GM23338 (cell line): ENCODE results near the gene ADGRD1.

Experiments used
- CREB1 ChIP-seq: fragments of 250-450 bp; sonication (Bioruptor Pico); IDR thresholded peaks from 2 replicates; pipeline ENCODE4 v1.5.0; 2020; ENCODE audit warnings: low read depth, mild to moderate bottlenecking, moderate library complexity
- CTCF ChIP-seq, 2 experiments: fragments of 200-600 bp in 1 of 2; sonication (generic) in 1 of 2; conservative IDR thresholded peaks; 2 replicates each; pipeline versions ENCODE4 v1.5.1 to v1.6.1; 2016 to 2017; ENCODE audit warnings: antibody characterized with exemption in 2 of 2, low read depth in 2 of 2, mild to moderate bottlenecking in 2 of 2, moderate library complexity in 1 of 2
- EZH2 ChIP-seq: fragments of 200-600 bp; sonication (generic); IDR thresholded peaks from one replicate; pipeline ENCODE4 v1.8.0; 2017; ENCODE audit warnings: antibody characterized with exemption, mild to moderate bottlenecking, low read depth; ENCODE audit not compliant: unreplicated experiment
- EZH2phosphoT487 ChIP-seq: fragments of 200-600 bp; sonication (generic); IDR thresholded peaks from one replicate; pipeline ENCODE4 v1.8.1; 2018; ENCODE audit warnings: antibody characterized with exemption; ENCODE audit not compliant: unreplicated experiment
- JUNB ChIP-seq: IDR thresholded peaks from one replicate; pipeline ENCODE4 v1.6.1; 2016; ENCODE audit warnings: antibody characterized with exemption; ENCODE audit not compliant: unreplicated experiment
- POLR2AphosphoS5 ChIP-seq: IDR thresholded peaks from 2 replicates; pipeline ENCODE4 v1.6.1; 2016; ENCODE audit warnings: antibody characterized with exemption, low read depth
- REST ChIP-seq: IDR thresholded peaks from one replicate; pipeline ENCODE4 v1.6.1; 2018; ENCODE audit warnings: antibody characterized with exemption; ENCODE audit not compliant: unreplicated experiment
- STAT1 ChIP-seq: IDR thresholded peaks from one replicate; pipeline ENCODE4 v1.6.1; 2016; ENCODE audit warnings: antibody characterized with exemption; ENCODE audit not compliant: unreplicated experiment

GRCh38 chr12:131117438-131118245 lies 163.9 kb downstream of the ADGRD1 start:
- TF ChIP-seq CTCF (conservative IDR thresholded peaks at IDR 0.05; ENCODE audit: low read depth in 2 of 2) (no peak), EZH2phosphoT487 (no peak), REST (no peak), STAT1 (no peak), POLR2AphosphoS5 (no peak), EZH2 (no peak), JUNB (no peak), CREB1 (CRISPR knock-in tag) (no peak)
